ENCODE data around the gene PRKD1.

GRCh38 chr14:29721586-29721985 is 206.1 kb downstream of the PRKD1 start:
- TF ChIP-seq CTCF (IDR thresholded peaks at IDR 0.05; ENCODE audit: low read depth, low read length, poor library complexity, severe bottlenecking) (no peak), EZH2phosphoT487 (IDR thresholded peaks at IDR 0.05; ENCODE audit: borderline replicate concordance, low read length) (no peak)
